Kidney (tissue), 14 donors: ENCODE data around the gene SORD. TPM values are rescaled to one million over a fixed set of nuclear protein-coding genes. Genes with fewer than 3 reads are reported as not detected.
"Not testable (repeated sequence)": the region's sequence is repeated elsewhere in the genome, so short reads cannot be mapped to it uniquely, and the experiment has no call there.

Source experiments
- DNase-seq, 5 donors: peaks; one replicate each; pipeline ENCODE4 v3.0.0-alpha.2; 2013 to 2020
- FAIRE-seq: peaks from 2 replicates; lab custom pipeline; 2012; peaks lifted over from hg19 to GRCh38; lab: Jason Lieb, UNC
- H3K27ac ChIP-seq, 2 donors: one replicate each; pipeline ENCODE4 v1.7.0; 2013; ENCODE audit warnings: low read depth in 2 of 2, low read length in 2 of 2, inconsistent platforms in 1 of 2
- H3K27me3 ChIP-seq: one replicate; pipeline ENCODE4 v1.7.1; 2013; ENCODE audit warnings: low read length, inconsistent platforms; ENCODE audit not compliant: control insufficient read depth, insufficient read depth
- H3K36me3 ChIP-seq, 3 donors: one replicate each; pipeline versions ENCODE4 v1.7.0 to v1.7.1; 2013; ENCODE audit warnings: low read length in 3 of 3, control low read depth in 1 of 3, inconsistent platforms in 1 of 3; ENCODE audit not compliant: insufficient read depth in 3 of 3, control insufficient read depth in 2 of 3
- H3K4me1 ChIP-seq, 3 donors: one replicate each; pipeline versions ENCODE4 v1.7.0 to v1.7.1; 2013; ENCODE audit warnings: low read length in 3 of 3, inconsistent platforms in 1 of 3, low read depth in 1 of 3; ENCODE audit not compliant: control insufficient read depth in 2 of 3, insufficient read depth in 2 of 3
- H3K4me3 ChIP-seq, 3 donors: one replicate each; pipeline versions ENCODE4 v1.7.0 to v1.8.1; 2013; ENCODE audit warnings: low read length in 3 of 3, control low read depth in 1 of 3, inconsistent platforms in 1 of 3
- H3K9ac ChIP-seq, 3 donors: one replicate each; pipeline versions ENCODE4 v1.7.0 to v1.7.1; 2013; ENCODE audit warnings: low read length in 3 of 3, control low read depth in 1 of 3, inconsistent platforms in 1 of 3
- H3K9me3 ChIP-seq, 3 donors: one replicate each; pipeline versions ENCODE4 v1.7.0 to v1.7.1; 2013; ENCODE audit warnings: low read length in 3 of 3, control low read depth in 1 of 3, inconsistent platforms in 1 of 3; ENCODE audit not compliant: control insufficient read depth in 2 of 3, insufficient read depth in 1 of 3
- CTCF ChIP-seq: IDR thresholded peaks from 3 replicates; pipeline ENCODE4 v1.5.1; 2012; ENCODE audit warnings: mild to moderate bottlenecking, moderate library complexity, borderline replicate concordance; ENCODE audit not compliant: insufficient read depth; ENCODE audit errors: extremely low read depth
- intact Hi-C: fragments of 100-400 bp; cut with DNase I; formaldehyde crosslinking; loops from one replicate; pipeline ENCODE4 v1.11.1; 2022
- polyA plus RNA-seq: library from polyadenylated mRNA; stranded (reverse); fragments of 350-450 nt; fragmentation: Illumina TruSeq; extraction: RNeasy Lipid Tissue Mini Kit (QIAGEN cat#74804); gene quantifications from one replicate; pipeline ENCODE4 v1.2.3, GENCODE V29; 2014; ENCODE audit warnings: low read depth, low replicate concordance; ENCODE audit not compliant: insufficient read depth
- total RNA-seq: library from RNA; stranded (reverse); fragmentation: NEBNext Ultra II Directional; extraction: Animal tissue kit (Norgen Biotek cat#: 25700); gene quantifications from one replicate; pipeline ENCODE4 v1.2.1, GENCODE V29; 2021
- donor health status: control.
- donor health status: control.
- donor health status: control.
- donor health status: control.
- donor health status: control.
- donor health status: DM: yes; HTN: yes; CAD: no.
- donor health status: Normal renal cell carcinoma (clear cell type).

SORD gene
- total and polyA plus RNA-seq, 2 donors from 2014 or later: 14.2 to 83.0 TPM

GRCh38 chr15:44986346-44987055 is 36.5 kb upstream of the SORD start:
- H3K4me3 ChIP-seq, H3K9ac ChIP-seq, H3K4me1 ChIP-seq, H3K27ac ChIP-seq, FAIRE-seq, H3K36me3 ChIP-seq, DNase-seq, intact Hi-C loops, H3K27me3 ChIP-seq, H3K9me3 ChIP-seq: not testable (repeated sequence)

GRCh38 chr15:44987711-44988110 is 35.3 kb upstream of the SORD start:
- H3K4me1 ChIP-seq, intact Hi-C loops, H3K9ac ChIP-seq, H3K27ac ChIP-seq, DNase-seq, H3K36me3 ChIP-seq, H3K4me3 ChIP-seq, FAIRE-seq, H3K27me3 ChIP-seq, H3K9me3 ChIP-seq: not testable (repeated sequence)

GRCh38 chr15:44988184-44988869 is 34.7 kb upstream of the SORD start:
- H3K9me3 ChIP-seq, H3K27ac ChIP-seq, intact Hi-C loops, H3K27me3 ChIP-seq, FAIRE-seq, H3K9ac ChIP-seq, H3K36me3 ChIP-seq, H3K4me1 ChIP-seq, H3K4me3 ChIP-seq, DNase-seq: not testable (repeated sequence)

- H3K4me1 ChIP-seq, H3K4me3 ChIP-seq, H3K36me3 ChIP-seq, H3K27me3 ChIP-seq, DNase-seq, H3K9me3 ChIP-seq, H3K9ac ChIP-seq, FAIRE-seq, intact Hi-C loops, H3K27ac ChIP-seq: not testable (repeated sequence)
These were observed 34.1 kb upstream of the SORD start for GRCh38 chr15:44988870-44989219.

- H3K36me3 ChIP-seq, H3K4me1 ChIP-seq, FAIRE-seq: not testable (repeated sequence)
These were observed 25.4 kb upstream of the SORD start for GRCh38 chr15:44997632-44998031.

GRCh38 chr15:44999105-44999504 is 23.9 kb upstream of the SORD start:
- no peak for TF ChIP-seq CTCF
- intact Hi-C loops: no loop called here
- Histone ChIP-seq H3K27me3 (no peaks in the 10 kb centered on the region), H3K9ac (no peak overlapping the region), H3K4me3 (no peak overlapping the region), H3K9me3 (no peaks in the 10 kb centered on the region), H3K36me3 (no peaks in the 10 kb centered on the region), H3K4me1 (peaks cover 0 to 11% (median 0%) of the 10 kb centered on the region in 3 donors), H3K27ac (no peak overlapping the region)
- no peak for FAIRE-seq
- DNase-seq: no peak

More at GRCh38 chr15:44997632-44998031, 25.4 kb upstream of the SORD start:
- H3K9ac ChIP-seq, intact Hi-C loops, DNase-seq, H3K27ac ChIP-seq, H3K27me3 ChIP-seq, H3K4me3 ChIP-seq, H3K9me3 ChIP-seq: not testable (repeated sequence)

GRCh38 chr15:45001180-45001579 is 21.8 kb upstream of the SORD start:
- H3K9ac ChIP-seq, FAIRE-seq, intact Hi-C loops, DNase-seq, H3K4me3 ChIP-seq, H3K27ac ChIP-seq, H3K27me3 ChIP-seq, H3K9me3 ChIP-seq, H3K36me3 ChIP-seq: not testable (repeated sequence)
- H3K4me1 ChIP-seq: peaks cover 0 to 11% (median 0%) of the 10 kb centered on the region in 3 donors
